GM13977 (cell line): ENCODE data around the gene SHFL.

ENCODE experiments used
- DNase-seq: peaks from one replicate; pipeline ENCODE4 v3.0.0; 2012; ENCODE audit warnings: low spot score
- in situ Hi-C: fragments of 300-500 bp; cut with MboI; formaldehyde crosslinking; loops from one replicate; pipeline ENCODE4 v1.12.0; 2022; ENCODE audit warnings: low sequenced_read_pairs, low pct_unique_long_range_greater_than_20kb, mixed read lengths, inconsistent platforms; ENCODE audit not compliant: unreplicated experiment
- TF ChIP-seq, protein P1 (sequence below): IDR thresholded peaks from 2 replicates; pipeline ENCODE4 v1.5.1; 2012; ENCODE audit warnings: mild to moderate bottlenecking, control low read depth; ENCODE audit not compliant: insufficient read depth; ENCODE audit errors: extremely low read depth, missing control alignments

SHFL gene

DNA sequence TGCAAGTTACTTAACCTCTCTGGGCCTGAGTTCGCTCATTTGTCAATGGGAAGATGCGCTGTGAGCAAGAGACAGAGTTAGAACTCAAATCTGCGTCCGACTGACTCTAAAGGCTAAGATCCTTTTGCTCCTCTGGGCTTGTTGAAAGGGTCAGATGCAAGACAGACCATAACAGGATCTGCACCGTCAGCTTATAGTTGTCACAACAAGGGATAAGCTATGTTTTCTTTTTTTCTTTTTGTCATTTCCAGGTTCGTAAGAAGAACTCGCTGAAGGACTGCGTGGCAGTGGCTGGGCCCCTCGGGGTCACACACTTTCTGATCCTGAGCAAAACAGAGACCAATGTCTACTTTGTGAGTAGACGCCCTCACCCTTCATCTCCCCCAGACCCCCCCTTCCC lies 21.1 kb downstream of the SHFL start:
- no peak for DNase-seq
- in situ Hi-C loops, result no loop called here
- TF ChIP-seq, protein P1, sequence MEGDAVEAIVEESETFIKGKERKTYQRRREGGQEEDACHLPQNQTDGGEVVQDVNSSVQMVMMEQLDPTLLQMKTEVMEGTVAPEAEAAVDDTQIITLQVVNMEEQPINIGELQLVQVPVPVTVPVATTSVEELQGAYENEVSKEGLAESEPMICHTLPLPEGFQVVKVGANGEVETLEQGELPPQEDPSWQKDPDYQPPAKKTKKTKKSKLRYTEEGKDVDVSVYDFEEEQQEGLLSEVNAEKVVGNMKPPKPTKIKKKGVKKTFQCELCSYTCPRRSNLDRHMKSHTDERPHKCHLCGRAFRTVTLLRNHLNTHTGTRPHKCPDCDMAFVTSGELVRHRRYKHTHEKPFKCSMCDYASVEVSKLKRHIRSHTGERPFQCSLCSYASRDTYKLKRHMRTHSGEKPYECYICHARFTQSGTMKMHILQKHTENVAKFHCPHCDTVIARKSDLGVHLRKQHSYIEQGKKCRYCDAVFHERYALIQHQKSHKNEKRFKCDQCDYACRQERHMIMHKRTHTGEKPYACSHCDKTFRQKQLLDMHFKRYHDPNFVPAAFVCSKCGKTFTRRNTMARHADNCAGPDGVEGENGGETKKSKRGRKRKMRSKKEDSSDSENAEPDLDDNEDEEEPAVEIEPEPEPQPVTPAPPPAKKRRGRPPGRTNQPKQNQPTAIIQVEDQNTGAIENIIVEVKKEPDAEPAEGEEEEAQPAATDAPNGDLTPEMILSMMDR, result no peak

DNA sequence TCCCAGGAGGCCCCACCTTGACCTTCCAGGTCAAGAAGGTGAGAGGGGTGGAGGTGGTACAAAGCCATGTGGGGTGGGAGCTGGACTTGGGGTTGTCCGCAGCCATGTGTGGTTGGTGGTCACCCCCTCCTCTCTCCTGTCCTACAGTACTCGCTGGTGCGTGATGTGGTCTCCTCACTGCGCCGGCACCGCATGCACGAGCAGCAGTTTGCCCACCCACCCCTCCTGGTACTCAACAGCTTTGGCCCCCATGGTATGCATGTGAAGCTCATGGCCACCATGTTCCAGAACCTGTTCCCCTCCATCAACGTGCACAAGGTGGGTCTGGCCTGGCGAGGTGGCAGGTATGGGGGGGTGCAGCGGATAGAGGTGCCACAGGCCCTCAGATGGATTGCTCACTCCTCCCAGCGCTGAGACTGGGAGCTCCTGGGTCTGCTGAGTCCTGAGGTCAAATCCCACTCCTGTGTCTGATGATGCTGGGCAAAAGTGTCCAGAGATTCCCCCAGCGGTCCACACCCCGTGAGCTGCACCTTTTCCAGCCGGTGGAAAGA lies 21.8 kb downstream of the SHFL start:
- no peak for DNase-seq
- TF ChIP-seq, protein P1, result no peak
- in situ Hi-C loops, result no loop called here

DNA sequence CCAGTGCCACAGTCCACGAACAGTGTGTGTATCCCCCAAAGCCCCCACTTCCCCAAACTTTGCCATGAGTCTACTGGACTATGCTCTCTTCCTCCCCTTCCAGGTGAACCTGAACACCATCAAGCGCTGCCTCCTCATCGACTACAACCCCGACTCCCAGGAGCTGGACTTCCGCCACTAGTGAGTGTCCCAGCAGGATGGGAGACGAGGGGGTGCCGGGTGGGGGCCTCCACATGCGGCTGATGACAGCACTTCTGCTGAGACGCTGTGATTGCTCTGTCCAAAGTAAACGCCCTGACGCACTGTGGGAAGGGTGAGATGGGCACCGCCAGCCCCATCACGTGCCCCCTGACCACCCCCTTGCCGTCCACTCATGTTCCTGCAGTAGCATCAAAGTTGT lies 23.4 kb downstream of the SHFL start:
- in situ Hi-C loops, result no loop called here
- DNase-seq, result no peak
- TF ChIP-seq, protein P1, result no peak

DNA sequence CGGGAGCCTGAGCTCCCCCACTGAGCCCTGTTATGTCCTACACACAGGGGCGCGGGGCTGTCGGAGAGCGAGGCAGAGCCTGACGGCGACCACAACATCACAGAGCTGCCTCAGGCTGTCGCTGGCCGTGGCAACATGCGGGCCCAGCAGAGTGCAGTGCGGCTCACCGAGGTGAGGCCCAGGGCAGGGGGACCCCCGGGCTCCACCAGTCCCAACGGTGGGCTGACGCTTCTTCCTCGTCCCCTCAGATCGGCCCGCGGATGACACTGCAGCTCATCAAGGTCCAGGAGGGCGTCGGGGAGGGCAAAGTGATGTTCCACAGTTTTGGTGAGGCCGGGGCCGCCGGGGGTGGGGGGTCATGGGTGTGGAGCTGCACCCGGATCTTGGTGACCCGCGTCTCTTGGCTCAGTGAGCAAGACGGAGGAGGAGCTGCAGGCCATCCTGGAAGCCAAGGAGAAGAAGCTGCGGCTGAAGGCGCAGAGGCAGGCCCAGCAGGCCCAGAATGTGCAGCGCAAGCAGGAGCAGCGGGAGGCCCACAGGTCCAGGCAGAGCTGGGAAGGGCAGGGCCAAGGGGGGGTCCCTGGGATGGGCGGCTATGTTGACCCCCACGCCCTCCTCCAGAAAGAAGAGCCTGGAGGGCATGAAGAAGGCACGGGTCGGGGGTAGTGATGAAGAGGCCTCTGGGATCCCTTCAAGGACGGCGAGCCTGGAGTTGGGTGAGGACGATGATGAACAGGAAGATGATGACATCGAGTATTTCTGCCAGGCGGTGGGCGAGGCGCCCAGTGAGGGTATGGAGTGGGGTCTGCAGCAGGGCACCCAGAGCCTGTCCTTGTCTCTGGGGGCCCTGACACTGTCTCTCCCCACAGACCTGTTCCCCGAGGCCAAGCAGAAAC lies 24.2 kb downstream of the SHFL start:
- no peak for DNase-seq
- TF ChIP-seq, protein P1, result no peak
- in situ Hi-C loops, result no loop called here

DNA sequence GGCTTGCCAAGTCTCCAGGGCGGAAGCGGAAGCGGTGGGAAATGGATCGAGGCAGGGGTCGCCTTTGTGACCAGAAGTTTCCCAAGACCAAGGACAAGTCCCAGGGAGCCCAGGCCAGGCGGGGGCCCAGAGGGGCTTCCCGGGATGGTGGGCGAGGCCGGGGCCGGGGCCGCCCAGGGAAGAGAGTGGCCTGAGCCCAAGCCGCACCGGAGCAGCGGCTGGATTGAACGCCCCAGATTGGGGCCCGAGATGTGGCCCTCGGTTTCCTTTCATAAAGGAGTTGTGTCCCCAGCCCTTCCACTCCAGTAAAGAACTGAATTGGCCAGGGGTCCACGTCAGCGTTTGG lies 24.8 kb downstream of the SHFL start:
- TF ChIP-seq, protein P1, result no peak
- in situ Hi-C loops, result no loop called here
- no peak for DNase-seq

DNA sequence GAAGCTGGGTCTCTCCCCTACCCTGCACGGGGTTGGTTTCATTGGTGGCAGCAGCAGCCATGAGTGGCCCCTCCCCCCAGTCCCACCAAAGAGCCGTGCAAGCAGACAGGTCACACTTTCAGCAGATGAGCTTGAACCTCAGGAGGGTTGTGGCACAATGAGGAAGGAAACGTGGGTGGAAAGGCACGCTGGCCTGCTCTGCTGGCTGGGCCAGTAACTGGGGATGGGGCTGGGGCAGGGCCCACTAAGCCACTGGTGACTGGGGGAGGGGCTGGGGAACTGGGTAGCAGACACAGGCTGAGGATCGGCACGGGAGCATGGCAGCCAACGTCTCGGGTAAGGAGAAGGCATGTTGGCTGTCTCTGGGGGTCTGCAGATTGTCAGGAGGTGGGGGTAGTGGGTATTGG lies 25.3 kb downstream of the SHFL start, which contains the start of gene P2RY11:
P2RY11 (plus strand) TSS at position 289 of the 407 bp plus-strand sequence; CDS start at position 318, 29 bp downstream.
- peak; percentile 54 for DNase-seq
- in situ Hi-C loops, result no loop called here
- TF ChIP-seq, protein P1, result no peak
